Upper lobe of left lung (tissue), 4 donors: Measurements from ENCODE around the gene CCNDBP1.

Source experiments
- EP300 ChIP-seq, 4 donors: sonication (generic); formaldehyde crosslinking; IDR thresholded peaks; one replicate each; pipeline ENCODE4 v1.5.1; 2017; ENCODE audit warnings: antibody characterized with exemption in 4 of 4, control low read depth in 2 of 4
- POLR2A ChIP-seq, 4 donors: fragments of 450-650 bp; IDR thresholded peaks; one replicate each; pipeline ENCODE4 v1.5.1; 2016 to 2017; ENCODE audit warnings: antibody characterized with exemption in 4 of 4, mild to moderate bottlenecking in 2 of 4
- TF ChIP-seq, protein P1 (sequence below), 6 experiments: fragments of 450-650 bp in 4 of 6; fragments of 200-600 bp in 2 of 6; sonication (generic) in 2 of 6; IDR thresholded peaks; one replicate each; pipeline ENCODE4 v1.5.1; 2016 to 2019; ENCODE audit warnings: antibody characterized with exemption in 6 of 6

DNA sequence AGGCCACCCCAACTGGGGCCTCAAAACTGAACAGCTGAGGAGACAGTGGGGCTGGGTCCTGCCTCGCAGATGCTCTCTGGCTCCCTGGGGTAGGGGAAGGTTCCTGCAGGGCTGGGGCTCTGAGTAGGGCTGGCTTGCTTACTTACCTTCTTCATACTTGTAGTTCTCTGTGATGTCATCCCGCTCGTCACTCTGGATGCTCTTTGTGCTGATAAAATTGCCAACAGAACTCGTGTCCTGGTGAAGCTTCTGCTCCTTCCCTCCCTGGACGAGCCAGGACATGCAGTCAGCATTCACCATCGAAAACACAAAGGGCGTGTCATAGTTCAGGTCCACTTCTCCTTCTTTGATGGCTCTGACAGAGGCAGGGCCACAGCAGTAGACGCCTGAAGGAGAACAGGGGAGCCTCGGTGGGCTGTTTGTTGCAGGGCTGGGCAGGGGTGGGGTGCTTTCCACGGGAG is 53.5 kb downstream of the CCNDBP1 start:
- TF ChIP-seq, protein P1, sequence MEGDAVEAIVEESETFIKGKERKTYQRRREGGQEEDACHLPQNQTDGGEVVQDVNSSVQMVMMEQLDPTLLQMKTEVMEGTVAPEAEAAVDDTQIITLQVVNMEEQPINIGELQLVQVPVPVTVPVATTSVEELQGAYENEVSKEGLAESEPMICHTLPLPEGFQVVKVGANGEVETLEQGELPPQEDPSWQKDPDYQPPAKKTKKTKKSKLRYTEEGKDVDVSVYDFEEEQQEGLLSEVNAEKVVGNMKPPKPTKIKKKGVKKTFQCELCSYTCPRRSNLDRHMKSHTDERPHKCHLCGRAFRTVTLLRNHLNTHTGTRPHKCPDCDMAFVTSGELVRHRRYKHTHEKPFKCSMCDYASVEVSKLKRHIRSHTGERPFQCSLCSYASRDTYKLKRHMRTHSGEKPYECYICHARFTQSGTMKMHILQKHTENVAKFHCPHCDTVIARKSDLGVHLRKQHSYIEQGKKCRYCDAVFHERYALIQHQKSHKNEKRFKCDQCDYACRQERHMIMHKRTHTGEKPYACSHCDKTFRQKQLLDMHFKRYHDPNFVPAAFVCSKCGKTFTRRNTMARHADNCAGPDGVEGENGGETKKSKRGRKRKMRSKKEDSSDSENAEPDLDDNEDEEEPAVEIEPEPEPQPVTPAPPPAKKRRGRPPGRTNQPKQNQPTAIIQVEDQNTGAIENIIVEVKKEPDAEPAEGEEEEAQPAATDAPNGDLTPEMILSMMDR (IDR thresholded peaks at IDR 0.05): no peak
- TF ChIP-seq POLR2A (IDR thresholded peaks at IDR 0.05) (no peak), EP300 (IDR thresholded peaks at IDR 0.05) (no peak)
